HepG2 (cell line): ENCODE data around the gene TMEM129. TPM values are rescaled to one million over a fixed set of nuclear protein-coding genes. Genes with fewer than 3 reads are reported as not detected.

Experiments used
- ATAC-seq: fragments of 200-7000 bp; cut with Tn5 transposase; 3 replicates; pipeline ENCODE4 v1.9.1; 2020; ENCODE audit warnings: mild to moderate bottlenecking, moderate library complexity
- BruUV-seq: library from RNA; stranded (reverse); fragments of 400-500 nt; replicated peaks from 2 replicates; lab custom pipeline; 2021; lab: Mats Ljungman, UMichigan
- CTCF ChIA-PET: fragments of 300-600 bp; formaldehyde crosslinking; extraction: SDS; loops from one replicate; lab custom pipeline; 2021; ENCODE audit warnings: low total read pairs, inconsistent platforms, low intra/inter-chr PET ratio; lab: Yijun Ruan, JAX
- POLR2A ChIA-PET: fragments of 350-600 bp; sonication (Branson Sonifier 250); formaldehyde crosslinking; loops from one replicate; lab custom pipeline; 2020; ENCODE audit warnings: antibody characterized with exemption, inconsistent platforms; lab: Yijun Ruan, JAX
- DNase-seq: peaks from one replicate; pipeline ENCODE4 v3.0.0-alpha.2; 2015; ENCODE audit warnings: low spot score
- FAIRE-seq: peaks from 3 replicates; lab custom pipeline; 2011; peaks lifted over from hg19 to GRCh38; lab: Jason Lieb, UNC
- H2AFZ ChIP-seq: one replicate; pipeline ENCODE4 v1.6.1; 2011; ENCODE audit warnings: low read length, inconsistent platforms
- H3K27ac ChIP-seq: fragments of 300-600 bp; 3 replicates; pipeline ENCODE4 v1.8.0; 2011; ENCODE audit warnings: mixed run types, mild to moderate bottlenecking, mixed read lengths, low read length, inconsistent platforms; ENCODE audit not compliant: insufficient read depth; ENCODE audit errors: extremely low read length
- H3K27me3 ChIP-seq, 2 experiments: fragments of 200-600 bp in 1 of 2; 2 replicates in 1 of 2; 3 replicates in 1 of 2; pipeline versions ENCODE4 v1.6.0 to v1.8.0; 2011; ENCODE audit warnings: low read length in 2 of 2, mild to moderate bottlenecking in 2 of 2, moderate library complexity in 2 of 2, inconsistent platforms in 1 of 2; ENCODE audit not compliant: insufficient read depth in 2 of 2, control insufficient read depth in 1 of 2
- H3K36me3 ChIP-seq, 2 experiments: fragments of 200-600 bp in 1 of 2; replicated peaks in 1 of 2; 2 replicates in 1 of 2; 3 replicates in 1 of 2; pipeline versions ENCODE4 v1.5.1 to v1.8.0; 2011; ENCODE audit warnings: low read length in 2 of 2, inconsistent platforms in 1 of 2; ENCODE audit not compliant: insufficient read depth in 2 of 2, control insufficient read depth in 1 of 2
- H3K4me1 ChIP-seq: 2 replicates; pipeline ENCODE4 v1.5.1; 2012; ENCODE audit warnings: low read length, inconsistent platforms; ENCODE audit not compliant: insufficient read depth
- H3K4me2 ChIP-seq: 2 replicates; pipeline ENCODE4 v1.6.0; 2011; ENCODE audit warnings: low read depth, low read length, inconsistent platforms
- H3K4me3 ChIP-seq, 3 experiments: fragments of 200-600 bp in 1 of 3; sonication (generic), shearing (Covaris generic) in 1 of 3; replicated peaks in 1 of 3; 2 replicates each; pipeline ENCODE4 v1.5.1; 2011 to 2016; ENCODE audit warnings: low read length in 3 of 3, inconsistent platforms in 2 of 3, low read depth in 2 of 3, mild to moderate bottlenecking in 2 of 3, control low read depth in 1 of 3, mixed read lengths in 1 of 3; ENCODE audit not compliant: insufficient read depth in 1 of 3
- H3K79me2 ChIP-seq: one replicate; pipeline ENCODE4 v1.6.1; 2011; ENCODE audit warnings: low read length, inconsistent platforms; ENCODE audit not compliant: insufficient read depth
- H3K9ac ChIP-seq: 2 replicates; pipeline ENCODE4 v1.6.0; 2011; ENCODE audit warnings: mild to moderate bottlenecking, low read depth, low read length, inconsistent platforms; ENCODE audit not compliant: insufficient read depth
- H3K9me3 ChIP-seq: 2 replicates; pipeline ENCODE4 v1.5.1; 2012; ENCODE audit warnings: mild to moderate bottlenecking, low read length
- H4K20me1 ChIP-seq: 2 replicates; pipeline ENCODE4 v1.6.0; 2011; ENCODE audit warnings: inconsistent platforms, mild to moderate bottlenecking, low read length, moderate library complexity; ENCODE audit not compliant: insufficient read depth
- ADNP ChIP-seq: sonication (generic); formaldehyde crosslinking; IDR thresholded peaks from 2 replicates; pipeline ENCODE4 v1.4.0; 2020; ENCODE audit warnings: missing genetic modification reagents
- ARNT2 ChIP-seq: sonication (generic); formaldehyde crosslinking; IDR thresholded peaks from 2 replicates; pipeline ENCODE4 v1.8.0; 2022; ENCODE audit warnings: mild to moderate bottlenecking, low read depth, missing genetic modification reagents, moderate library complexity
- ATF6 ChIP-seq: sonication (generic); formaldehyde crosslinking; conservative IDR thresholded peaks from 2 replicates; pipeline ENCODE4 v1.4.0; 2020; ENCODE audit warnings: missing genetic modification reagents
- CEBPB ChIP-seq: IDR thresholded peaks from 2 replicates; pipeline ENCODE4 v1.6.1; 2011; ENCODE audit warnings: low read depth, low read length, improper control_type of control experiment, borderline replicate concordance
- DNMT3B ChIP-seq: conservative IDR thresholded peaks from 2 replicates; pipeline ENCODE4 v1.6.1; 2016; ENCODE audit warnings: missing biosample characterization, control low read depth
- E2F2 ChIP-seq: sonication (generic); formaldehyde crosslinking; IDR thresholded peaks from 2 replicates; pipeline ENCODE4 v1.4.0; 2020; ENCODE audit warnings: missing genetic modification reagents, borderline replicate concordance
- HNF4A ChIP-seq: sonication (generic); formaldehyde crosslinking; IDR thresholded peaks from 2 replicates; pipeline ENCODE4 v1.4.0; 2020; ENCODE audit warnings: missing genetic modification reagents
- JUNB ChIP-seq: sonication (generic); formaldehyde crosslinking; IDR thresholded peaks from 2 replicates; pipeline ENCODE4 v1.8.0; 2022; ENCODE audit warnings: missing genetic modification reagents, mild to moderate bottlenecking, borderline replicate concordance
- MIER3 ChIP-seq: IDR thresholded peaks from 2 replicates; pipeline ENCODE4 v1.6.1; 2016; ENCODE audit warnings: missing compliant biosample characterization, borderline replicate concordance
- NR2F2 ChIP-seq: IDR thresholded peaks from 2 replicates; pipeline ENCODE4 v1.6.1; 2012; ENCODE audit warnings: low read depth, inconsistent platforms, borderline replicate concordance
- RAD21 ChIP-seq: fragments of 450-650 bp; formaldehyde crosslinking; IDR thresholded peaks from 2 replicates; pipeline ENCODE4 v1.5.0; 2020; ENCODE audit warnings: mild to moderate bottlenecking
- SMARCC2 ChIP-seq: fragments of 450-650 bp; IDR thresholded peaks from 2 replicates; pipeline ENCODE4 v1.6.1; 2017; ENCODE audit warnings: antibody characterized with exemption, mild to moderate bottlenecking
- STAG1 ChIP-seq: sonication (generic); formaldehyde crosslinking; IDR thresholded peaks from 2 replicates; pipeline ENCODE4 v1.4.0; 2020; ENCODE audit warnings: missing genetic modification reagents
- TAF15 ChIP-seq: fragments of 200-400 bp; formaldehyde crosslinking; IDR thresholded peaks from one replicate; pipeline ENCODE4 v1.6.1; 2018; ENCODE audit warnings: mild to moderate bottlenecking, low read depth, low read length; ENCODE audit not compliant: poor library complexity, severe bottlenecking
- ZBTB49 ChIP-seq: sonication (generic); formaldehyde crosslinking; IDR thresholded peaks from 2 replicates; pipeline ENCODE4 v1.4.0; 2020; ENCODE audit warnings: missing genetic modification reagents, borderline replicate concordance
- ZNF460 ChIP-seq: sonication (generic); formaldehyde crosslinking; IDR thresholded peaks from 2 replicates; pipeline ENCODE4 v1.5.1; 2020; ENCODE audit warnings: missing genetic modification reagents, mild to moderate bottlenecking, borderline replicate concordance
- ZNF782 ChIP-seq: sonication (generic); formaldehyde crosslinking; IDR thresholded peaks from 2 replicates; pipeline ENCODE4 v1.4.0; 2020; ENCODE audit warnings: missing genetic modification reagents, mild to moderate bottlenecking, borderline replicate concordance
- ZSCAN30 ChIP-seq: sonication (generic); formaldehyde crosslinking; IDR thresholded peaks from 2 replicates; pipeline ENCODE4 v1.5.0; 2020; ENCODE audit warnings: mild to moderate bottlenecking, missing genetic modification reagents
- WGBS: methylation state at CpG from one replicate; pipeline ENCODE4 v1.1.6; 2017; ENCODE audit warnings: low lambda C conversion rate; 5-methylcytosine and 5-hydroxymethylcytosine counted together
- in situ Hi-C: cut with HindIII; loops from 2 replicates; pipeline ENCODE4 v1.10.0; 2017; ENCODE audit warnings: low pct_unique_long_range_greater_than_20kb; ENCODE audit not compliant: extremely low pct_ligation_motif_present
- intact Hi-C: fragments of 100-400 bp; cut with micrococcal nuclease; formaldehyde crosslinking; loops from one replicate; pipeline ENCODE4 v1.10.0; 2022; ENCODE audit not compliant: unreplicated experiment
- polyA plus RNA-seq, 8 experiments: library from polyadenylated mRNA; depleted of rRNA in 3 of 8; stranded (reverse) in 7 of 8; unstranded in 1 of 8; fragments of >200 nt; fragmentation: Illumina TruSeq in 4 of 8; extraction: Trizol in 4 of 8; gene quantifications; 2 replicates each; pipeline versions ENCODE4 v1.2.1 to v1.2.3, GENCODE V29; 2011 to 2016; ENCODE audit warnings: low read depth in 4 of 8, missing spikeins in 1 of 8, mixed read lengths in 1 of 8; ENCODE audit not compliant: insufficient read depth in 1 of 8
- total RNA-seq, 5 experiments: library from RNA; depleted of rRNA; stranded (reverse); fragments of >200 nt; fragmentation: Illumina TruSeq; extraction: Trizol; gene quantifications; 2 replicates each; pipeline ENCODE4 v1.2.3, GENCODE V29; 2016; ENCODE audit warnings: low read depth in 1 of 5

Gene TMEM129
- total and polyA plus RNA-seq, 2 of the 13 experiments (the other 11 are each of a cell fraction or from before 2014, with no cell fraction given) = 19.0 to 25.8 TPM

GRCh38 chr4:1693131-1693896 is 27.8 kb downstream of the TMEM129 start:
- no peaks in the 10 kb centered on the region for H3K4me1 ChIP-seq
- H3K36me3 ChIP-seq = peaks cover 23 to 63% of the 10 kb centered on the region in 2 experiments
- intact Hi-C loops (loop anchor here (1.0 kb wide), 1 partner anchor 33 kb away; no protein-coding TSS in a partner anchor), in situ Hi-C loops (loop anchor here (5.0 kb wide), 1 partner anchor 34 kb away; no protein-coding TSS in a partner anchor)
- FAIRE-seq (peak; percentile 84), ATAC-seq (peak; percentile 94), DNase-seq (peak; percentile 75)
- H3K79me2 ChIP-seq = no peaks in the 10 kb centered on the region
- BruUV-seq = TSS peak; percentile 53
- no peaks in the 10 kb centered on the region for H3K27me3 ChIP-seq
- H3K4me2 ChIP-seq = no peak overlapping the region
- ChIA-PET POLR2A (interaction anchor here (0.9 to 1.5 kb wide), 6 partner anchors 16 to 121 kb away, joined by 3 to 9 read pairs (median 3); partner anchors contain the start of genes SLBP, TACC3 and TMEM129), CTCF (interaction anchor here (1.0 to 2.5 kb wide), 5 partner anchors 18 to 117 kb away, joined by 3 to 40 read pairs (median 3); no protein-coding TSS in a partner anchor)
- H3K4me3 ChIP-seq = no peak overlapping the region
- H3K9me3 ChIP-seq = no peaks in the 10 kb centered on the region
- H3K27ac ChIP-seq = no peak overlapping the region
- peaks cover 2% of the 10 kb centered on the region; the same call in 1 of the 2 replicates for H4K20me1 ChIP-seq
- H3K9ac ChIP-seq = no peak overlapping the region
- H2AFZ ChIP-seq = no peak overlapping the region
- WGBS = 60% methylated on average over 6 of the region's 7 CpGs
- TF ChIP-seq RAD21 (CRISPR knock-in tag) (peak; percentile 78), MIER3 (CRISPR knock-in tag) (0 out of 2 replicates have a peak, but pooled peaks have one; percentile 28), SMARCC2 (no peak), ZNF782 (CRISPR knock-in tag) (no peak), ZSCAN30 (no peak), ZBTB49 (CRISPR knock-in tag) (no peak), DNMT3B (no peak), ZNF460 (CRISPR knock-in tag) (no peak), NR2F2 (no peak), E2F2 (CRISPR knock-in tag) (no peak), TAF15 (no peak), ATF6 (CRISPR knock-in tag) (no peak), JUNB (CRISPR knock-in tag) (no peak), ADNP (CRISPR knock-in tag) (no peak), STAG1 (CRISPR knock-in tag) (peak; percentile 68), HNF4A (CRISPR knock-in tag) (no peak), CEBPB (peak; percentile 94), ARNT2 (no peak)
